CD4-positive, alpha-beta memory T cell (primary cell): ENCODE results near the gene DNAJC22. TPM values are rescaled to one million over a fixed set of nuclear protein-coding genes. Genes with fewer than 3 reads are reported as not detected.

ENCODE experiments used
- CTCF ChIA-PET: fragments of 350-600 bp; sonication (Branson Sonifier 250); formaldehyde crosslinking; loops from one replicate; lab custom pipeline; 2021; ENCODE audit warnings: inconsistent platforms; ENCODE audit not compliant: partially characterized antibody; lab: Charles Lee
- POLR2A ChIA-PET: fragments of 350-600 bp; sonication (Branson Sonifier 250); formaldehyde crosslinking; loops from one replicate; lab custom pipeline; 2021; ENCODE audit not compliant: partially characterized antibody; lab: Charles Lee
- DNase-seq, 5 donors: peaks; one replicate each; pipeline versions ENCODE4 v3.0.0 to v3.0.0-alpha.2; 2020 to 2022; ENCODE audit warnings: mixed read lengths in 1 of 5
- H3K27ac ChIP-seq: one replicate; pipeline ENCODE4 v1.7.0; 2013; ENCODE audit warnings: low read depth, low read length
- H3K27me3 ChIP-seq: 2 replicates; pipeline ENCODE4 v1.7.0; 2013; ENCODE audit warnings: mild to moderate bottlenecking, low read length, moderate library complexity; ENCODE audit not compliant: insufficient read depth
- H3K36me3 ChIP-seq: 2 replicates; pipeline ENCODE4 v1.7.0; 2013; ENCODE audit warnings: mild to moderate bottlenecking, low read length, moderate library complexity; ENCODE audit not compliant: insufficient read depth
- H3K4me1 ChIP-seq: 2 replicates; pipeline ENCODE4 v1.7.0; 2013; ENCODE audit warnings: mild to moderate bottlenecking, low read length, moderate library complexity; ENCODE audit not compliant: insufficient read depth
- H3K4me3 ChIP-seq, 2 donors: one replicate each; pipeline ENCODE4 v1.7.0; 2013; ENCODE audit warnings: low read length in 2 of 2, mild to moderate bottlenecking in 1 of 2
- H3K9me3 ChIP-seq, 2 donors: one replicate each; pipeline ENCODE4 v1.7.0; 2013; ENCODE audit warnings: low read length in 2 of 2, control low read depth in 1 of 2; ENCODE audit not compliant: control insufficient read depth in 1 of 2
- H3K27ac Mint-ChIP-seq, 7 donors: one replicate each; pipeline ENCODE4 v1.8.0; 2020 to 2021; ENCODE audit warnings: mixed read lengths in 7 of 7, mild to moderate bottlenecking in 6 of 7, inconsistent platforms in 3 of 7, moderate library complexity in 3 of 7
- H3K27me3 Mint-ChIP-seq, 2 donors: one replicate each; pipeline ENCODE4 v1.8.0; 2020 to 2021; ENCODE audit warnings: mixed read lengths in 2 of 2
- H3K36me3 Mint-ChIP-seq, 2 donors: one replicate each; pipeline ENCODE4 v1.8.0; 2020 to 2021; ENCODE audit warnings: mixed read lengths in 2 of 2, inconsistent platforms in 1 of 2, mild to moderate bottlenecking in 1 of 2
- H3K4me1 Mint-ChIP-seq, 4 donors: one replicate each; pipeline ENCODE4 v1.8.0; 2020 to 2021; ENCODE audit warnings: mixed read lengths in 4 of 4, mild to moderate bottlenecking in 1 of 4
- H3K4me3 Mint-ChIP-seq, 8 donors: one replicate each; pipeline ENCODE4 v1.8.0; 2020 to 2021; ENCODE audit warnings: mixed read lengths in 8 of 8, mild to moderate bottlenecking in 7 of 8, moderate library complexity in 6 of 8, inconsistent platforms in 3 of 8
- H3K9me3 Mint-ChIP-seq, 8 donors: one replicate each; pipeline ENCODE4 v1.8.0; 2020 to 2021; ENCODE audit warnings: mixed read lengths in 8 of 8, mild to moderate bottlenecking in 5 of 8, inconsistent platforms in 3 of 8, moderate library complexity in 1 of 8
- intact Hi-C: fragments of 100-400 bp; cut with micrococcal nuclease; formaldehyde crosslinking; loops from one replicate; pipeline ENCODE4 v1.15.1; 2023
- polyA plus RNA-seq, 2 donors: library from polyadenylated mRNA; unstranded; fragments of 300-500 nt; fragmentation: Illumina TruSeq; gene quantifications; one replicate each; pipeline ENCODE4 v1.2.3, GENCODE V29; 2021
- total RNA-seq, 2 experiments: library from RNA; stranded (reverse); gene quantifications; one replicate each; pipeline ENCODE4 v1.2.3, GENCODE V29; 2021

The DNAJC22 gene
- total and polyA plus RNA-seq, 4 experiments from 2014 or later = not detected

- ChIA-PET CTCF (interaction anchor here (1.0 to 6.1 kb wide), 6 partner anchors 11 to 68 kb away, joined by 3 to 67 read pairs (median 20); partner anchors contain the start of genes DNAJC22, PRPH and TROAP), POLR2A (interaction anchor here (0.7 kb wide), 1 partner anchor 27 kb away, joined by 3 read pairs; no protein-coding TSS in a partner anchor)
- no peaks in the 10 kb centered on the region for H3K9me3 ChIP-seq
- intact Hi-C loops = no loop called here
- peaks cover 50% of the 10 kb centered on the region for H3K27me3 ChIP-seq
- H3K4me1 ChIP-seq = peaks cover 39% of the 10 kb centered on the region
- Mint-ChIP-seq H3K27me3 (peaks cover 32 to 60% of the 10 kb centered on the region in 2 donors), H3K9me3 (no peaks in the 10 kb centered on the region), H3K36me3 (no peaks in the 10 kb centered on the region), H3K4me3 (peak overlapping the region in 1 of 8 donors; percentile 17), H3K27ac (peak overlapping the region in 2 of 7 donors; percentile 12 to 42), H3K4me1 (peaks cover 21 to 53% (median 31%) of the 10 kb centered on the region in 4 donors)
- DNase-seq = no peak
- H3K27ac ChIP-seq = no peak overlapping the region
- no peaks in the 10 kb centered on the region for H3K36me3 ChIP-seq
- no peak overlapping the region for H3K4me3 ChIP-seq
These were observed 7.7 kb upstream of the DNAJC22 start for GRCh38 chr12:49338830-49339463.

GRCh38 chr12:49339464-49339861 lies 7.2 kb upstream of the DNAJC22 start:
- Histone ChIP-seq H3K9me3 (no peaks in the 10 kb centered on the region), H3K4me1 (peaks cover 42% of the 10 kb centered on the region), H3K36me3 (no peaks in the 10 kb centered on the region), H3K4me3 (no peak overlapping the region), H3K27me3 (peaks cover 51% of the 10 kb centered on the region), H3K27ac (no peak overlapping the region)
- H3K27me3 Mint-ChIP-seq = peaks cover 30 to 59% of the 10 kb centered on the region in 2 donors
- POLR2A ChIA-PET = interaction anchor here (0.7 kb wide), 1 partner anchor 27 kb away, joined by 3 read pairs; no protein-coding TSS in a partner anchor
- H3K27ac Mint-ChIP-seq = peak overlapping the region in 2 of 7 donors; percentile 12 to 45
- intact Hi-C loops = no loop called here
- H3K4me3 Mint-ChIP-seq = no peak overlapping the region
- H3K4me1 Mint-ChIP-seq = peaks cover 21 to 56% (median 34%) of the 10 kb centered on the region in 4 donors
- DNase-seq = no peak
- H3K9me3 Mint-ChIP-seq = no peaks in the 10 kb centered on the region
- no peaks in the 10 kb centered on the region for H3K36me3 Mint-ChIP-seq
- CTCF ChIA-PET = interaction anchor here (1.0 to 6.1 kb wide), 4 partner anchors 10 to 50 kb away, joined by 3 to 67 read pairs (median 34); partner anchors contain the start of genes DNAJC22, PRPH and TROAP

- no peaks in the 10 kb centered on the region for H3K36me3 Mint-ChIP-seq
- POLR2A ChIA-PET = no interaction called here
- no peaks in the 10 kb centered on the region for H3K9me3 Mint-ChIP-seq
- H3K27ac Mint-ChIP-seq = peak overlapping the region in 1 of 7 donors; percentile 45
- peaks cover 22 to 53% of the 10 kb centered on the region in 2 donors for H3K27me3 Mint-ChIP-seq
- peaks cover 43% of the 10 kb centered on the region for H3K27me3 ChIP-seq
- no peaks in the 10 kb centered on the region for H3K9me3 ChIP-seq
- peak overlapping the region in 2 of 8 donors; percentile 14 to 69 for H3K4me3 Mint-ChIP-seq
- no peaks in the 10 kb centered on the region for H3K36me3 ChIP-seq
- CTCF ChIA-PET = interaction anchor here (1.0 to 6.1 kb wide), 6 partner anchors 8 to 51 kb away, joined by 3 to 67 read pairs (median 27); partner anchors contain the start of genes DNAJC22 and TROAP
- peaks cover 42% of the 10 kb centered on the region for H3K4me1 ChIP-seq
- no peak for DNase-seq
- intact Hi-C loops = no loop called here
- H3K4me1 Mint-ChIP-seq = peaks cover 18 to 54% (median 35%) of the 10 kb centered on the region in 4 donors
- H3K27ac ChIP-seq = no peak overlapping the region
- H3K4me3 ChIP-seq = no peak overlapping the region
These were observed 6.4 kb upstream of the DNAJC22 start for GRCh38 chr12:49340095-49340870.

- H3K27ac Mint-ChIP-seq = peak overlapping the region in 1 of 7 donors; percentile 45
- H3K9me3 Mint-ChIP-seq = no peaks in the 10 kb centered on the region
- POLR2A ChIA-PET = interaction anchor here (1.2 to 2.6 kb wide), 5 partner anchors 10 to 76 kb away, joined by 3 to 12 read pairs (median 9); partner anchors contain the start of genes PRPH, TROAP and TUBA1C
- DNase-seq = no peak
- H3K4me1 ChIP-seq = peaks cover 50% of the 10 kb centered on the region
- H3K27me3 ChIP-seq = peaks cover 43% of the 10 kb centered on the region
- H3K9me3 ChIP-seq = no peaks in the 10 kb centered on the region
- H3K4me1 Mint-ChIP-seq = peaks cover 17 to 59% (median 36%) of the 10 kb centered on the region in 4 donors
- H3K4me3 ChIP-seq = no peak overlapping the region
- peaks cover 23 to 52% of the 10 kb centered on the region in 2 donors for H3K27me3 Mint-ChIP-seq
- H3K36me3 ChIP-seq = no peaks in the 10 kb centered on the region
- CTCF ChIA-PET = interaction anchor here (1.0 to 4.0 kb wide), 16 partner anchors 9 to 196 kb away, joined by 3 to 46 read pairs (median 9); partner anchors contain the start of genes PRPH and SPATS2
- no peaks in the 10 kb centered on the region for H3K36me3 Mint-ChIP-seq
- H3K27ac ChIP-seq = no peak overlapping the region
- intact Hi-C loops = no loop called here
- H3K4me3 Mint-ChIP-seq = peak overlapping the region in 6 of 8 donors; percentile 21 to 69 (median 55)
These were observed 5.5 kb upstream of the DNAJC22 start for GRCh38 chr12:49340971-49341776.

- peak overlapping the region; percentile 25 to 67 (median 40) for H3K4me3 Mint-ChIP-seq
- ChIA-PET POLR2A (interaction anchor here (1.2 to 2.6 kb wide), 5 partner anchors 10 to 77 kb away, joined by 3 to 12 read pairs (median 9); partner anchors contain the start of genes PRPH, TROAP and TUBA1C), CTCF (interaction anchor here (0.8 to 4.0 kb wide), 24 partner anchors 9 to 196 kb away, joined by 3 to 46 read pairs (median 6); partner anchors contain the start of genes PRPH and SPATS2)
- no peaks in the 10 kb centered on the region for H3K36me3 Mint-ChIP-seq
- peaks cover 19 to 64% (median 40%) of the 10 kb centered on the region in 4 donors for H3K4me1 Mint-ChIP-seq
- Histone ChIP-seq H3K9me3 (no peaks in the 10 kb centered on the region), H3K4me1 (peaks cover 51% of the 10 kb centered on the region), H3K36me3 (no peaks in the 10 kb centered on the region), H3K27ac (no peak overlapping the region), H3K27me3 (peaks cover 45% of the 10 kb centered on the region), H3K4me3 (no peak overlapping the region)
- DNase-seq = no peak
- intact Hi-C loops = loop anchor here (1.0 kb wide), 1 partner anchor 53 kb away; no protein-coding TSS in a partner anchor
- H3K27me3 Mint-ChIP-seq = peaks cover 23 to 56% of the 10 kb centered on the region in 2 donors
- H3K9me3 Mint-ChIP-seq = no peaks in the 10 kb centered on the region
- peak overlapping the region in 1 of 7 donors; percentile 43 for H3K27ac Mint-ChIP-seq
These were observed 5.0 kb upstream of the DNAJC22 start for GRCh38 chr12:49341777-49342065.
